ENCODE results near the gene OGFOD3.

DNA sequence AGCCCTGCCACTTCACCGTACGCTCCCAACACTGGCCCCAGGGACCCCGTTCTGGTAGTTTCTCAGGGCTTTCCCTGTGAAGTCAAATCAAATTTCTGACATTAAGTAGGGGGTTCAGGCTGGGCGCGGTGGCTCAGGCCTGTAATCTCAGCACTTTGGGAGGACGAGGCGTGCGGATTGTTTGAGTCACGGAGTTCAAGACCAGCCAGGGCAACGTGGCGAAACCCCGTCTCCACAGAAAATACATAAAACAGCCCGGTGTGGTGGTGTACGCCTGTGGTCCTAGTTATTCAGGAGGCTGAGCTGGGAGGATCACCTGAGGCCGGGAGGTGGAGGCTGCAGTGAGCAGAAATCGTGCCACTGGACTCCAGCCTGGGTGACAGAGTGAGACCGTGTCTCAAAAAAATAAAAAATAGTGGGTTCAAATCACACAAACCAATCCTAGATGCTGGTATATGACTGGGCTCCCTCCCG is 31.5 kb upstream of the OGFOD3 start:
- TF ChIP-seq, protein P1, sequence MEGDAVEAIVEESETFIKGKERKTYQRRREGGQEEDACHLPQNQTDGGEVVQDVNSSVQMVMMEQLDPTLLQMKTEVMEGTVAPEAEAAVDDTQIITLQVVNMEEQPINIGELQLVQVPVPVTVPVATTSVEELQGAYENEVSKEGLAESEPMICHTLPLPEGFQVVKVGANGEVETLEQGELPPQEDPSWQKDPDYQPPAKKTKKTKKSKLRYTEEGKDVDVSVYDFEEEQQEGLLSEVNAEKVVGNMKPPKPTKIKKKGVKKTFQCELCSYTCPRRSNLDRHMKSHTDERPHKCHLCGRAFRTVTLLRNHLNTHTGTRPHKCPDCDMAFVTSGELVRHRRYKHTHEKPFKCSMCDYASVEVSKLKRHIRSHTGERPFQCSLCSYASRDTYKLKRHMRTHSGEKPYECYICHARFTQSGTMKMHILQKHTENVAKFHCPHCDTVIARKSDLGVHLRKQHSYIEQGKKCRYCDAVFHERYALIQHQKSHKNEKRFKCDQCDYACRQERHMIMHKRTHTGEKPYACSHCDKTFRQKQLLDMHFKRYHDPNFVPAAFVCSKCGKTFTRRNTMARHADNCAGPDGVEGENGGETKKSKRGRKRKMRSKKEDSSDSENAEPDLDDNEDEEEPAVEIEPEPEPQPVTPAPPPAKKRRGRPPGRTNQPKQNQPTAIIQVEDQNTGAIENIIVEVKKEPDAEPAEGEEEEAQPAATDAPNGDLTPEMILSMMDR (IDR thresholded peaks at IDR 0.05; ENCODE audit: borderline replicate concordance, extremely low read depth, low read length, poor library complexity, severe bottlenecking) = no peak
- TF ChIP-seq EZH2 (IDR thresholded peaks at IDR 0.05; ENCODE audit: borderline replicate concordance, low read depth, low read length, severe bottlenecking) = no peak
